SU-DHL-6 (cell line): ENCODE measurements around the gene PTCH1.

Experiments used
- H2AFZ ChIP-seq: fragments of 200-600 bp; sonication (generic); 2 replicates; pipeline ENCODE4 v1.6.1; 2014; ENCODE audit warnings: low read depth, mild to moderate bottlenecking, moderate library complexity, mixed read lengths, antibody characterized with exemption, low read length; ENCODE audit not compliant: severe bottlenecking
- H3F3A ChIP-seq: fragments of 200-600 bp; shearing (Covaris generic); 2 replicates; pipeline ENCODE4 v1.6.0; 2016; ENCODE audit warnings: antibody characterized with exemption, mild to moderate bottlenecking; ENCODE audit not compliant: insufficient read depth
- H3K27ac ChIP-seq: fragments of 200-600 bp; sonication (generic); 2 replicates; pipeline ENCODE4 v1.5.1; 2016; ENCODE audit warnings: low read depth, mild to moderate bottlenecking, low read length, moderate library complexity, mixed read lengths
- H3K27me3 ChIP-seq: fragments of 200-600 bp; sonication (generic), shearing (Covaris generic); 2 replicates; pipeline ENCODE4 v1.6.0; 2014; ENCODE audit warnings: mild to moderate bottlenecking, low read length
- H3K36me3 ChIP-seq: fragments of 200-600 bp; sonication (generic); 2 replicates; pipeline ENCODE4 v1.6.1; 2014; ENCODE audit warnings: mild to moderate bottlenecking, low read length, mixed read lengths
- H3K4me2 ChIP-seq: fragments of 300-600, 200-600 bp; shearing (Covaris generic), sonication (generic); 2 replicates; pipeline ENCODE4 v1.6.0; 2014; ENCODE audit warnings: low read length, low read depth, mild to moderate bottlenecking; ENCODE audit not compliant: poor library complexity, severe bottlenecking
- H3K4me3 ChIP-seq: fragments of 200-600 bp; sonication (generic); 2 replicates; pipeline ENCODE4 v1.5.1; 2014; ENCODE audit warnings: antibody characterized with exemption, low read length, mild to moderate bottlenecking, mixed read lengths; ENCODE audit not compliant: insufficient read depth, poor library complexity, severe bottlenecking
- H3K79me2 ChIP-seq: fragments of 200-600 bp; sonication (generic); 2 replicates; pipeline ENCODE4 v1.6.1; 2014; ENCODE audit warnings: mild to moderate bottlenecking, low read length, moderate library complexity; ENCODE audit not compliant: insufficient read depth
- H3K9ac ChIP-seq: fragments of 200-600 bp; sonication (generic); 2 replicates; pipeline ENCODE4 v1.7.0; 2014; ENCODE audit warnings: mild to moderate bottlenecking, low read length
- H3K9me2 ChIP-seq: fragments of 200-600 bp; sonication (generic); replicated peaks from 2 replicates; pipeline ENCODE4 v1.6.1; 2014; ENCODE audit warnings: low read length; ENCODE audit not compliant: insufficient read depth
- H3K9me3 ChIP-seq: fragments of 200-600 bp; sonication (generic); 2 replicates; pipeline ENCODE4 v1.6.1; 2014; ENCODE audit warnings: low read length, mixed read lengths; ENCODE audit not compliant: insufficient read depth
- H4K20me1 ChIP-seq: fragments of 200-600 bp; sonication (generic); 2 replicates; pipeline ENCODE4 v1.6.1; 2014; ENCODE audit warnings: low read depth, mild to moderate bottlenecking, antibody characterized with exemption, low read length, moderate library complexity, mixed read lengths
- EZH2phosphoT487 ChIP-seq: fragments of 200-600 bp; sonication (generic), shearing (Covaris generic); conservative IDR thresholded peaks from 2 replicates; pipeline ENCODE4 v1.6.1; 2018; ENCODE audit warnings: mild to moderate bottlenecking, antibody characterized with exemption, low read length, moderate library complexity, mixed read lengths
- TF ChIP-seq, protein P1 (sequence below): fragments of 200-600 bp; sonication (generic); IDR thresholded peaks from one replicate; pipeline ENCODE4 v1.5.1; 2017; ENCODE audit warnings: antibody characterized with exemption, mild to moderate bottlenecking, low read length, moderate library complexity; ENCODE audit not compliant: insufficient read depth, poor library complexity, severe bottlenecking

The PTCH1 gene

DNA sequence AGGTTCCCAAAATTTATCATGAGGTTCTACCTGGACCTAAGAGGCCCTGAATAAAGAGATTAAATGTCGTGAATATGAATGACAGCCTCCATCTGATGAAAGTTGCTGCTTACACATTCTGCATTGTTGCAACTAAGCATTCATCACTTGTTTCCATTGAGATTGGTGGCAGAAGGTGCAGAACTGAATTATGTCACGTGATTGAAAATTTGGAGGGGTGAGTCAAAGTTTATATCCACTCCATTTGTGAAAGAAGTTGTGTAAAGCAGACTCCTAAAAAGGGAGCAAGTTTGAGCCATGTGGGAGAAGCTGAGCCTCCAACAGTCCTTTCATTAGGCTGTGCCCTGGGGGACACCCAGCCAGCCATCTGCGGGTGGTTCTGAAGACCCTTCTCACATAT lies 4.9 kb upstream of the PTCH1 start:
- Histone ChIP-seq H4K20me1 (no peaks in the 10 kb centered on the region), H3F3A (no peaks in the 10 kb centered on the region), H3K4me3 (no peak overlapping the region), H3K27me3 (no peaks in the 10 kb centered on the region), H3K4me2 (no peak overlapping the region), H3K79me2 (no peaks in the 10 kb centered on the region), H3K36me3 (no peaks in the 10 kb centered on the region), H3K27ac (no peak overlapping the region), H3K9me3 (no peaks in the 10 kb centered on the region), H3K9me2 (no peaks in the 10 kb centered on the region), H3K9ac (no peak overlapping the region), H2AFZ (no peak overlapping the region)
- no peak for TF ChIP-seq EZH2phosphoT487
- TF ChIP-seq, protein P1, sequence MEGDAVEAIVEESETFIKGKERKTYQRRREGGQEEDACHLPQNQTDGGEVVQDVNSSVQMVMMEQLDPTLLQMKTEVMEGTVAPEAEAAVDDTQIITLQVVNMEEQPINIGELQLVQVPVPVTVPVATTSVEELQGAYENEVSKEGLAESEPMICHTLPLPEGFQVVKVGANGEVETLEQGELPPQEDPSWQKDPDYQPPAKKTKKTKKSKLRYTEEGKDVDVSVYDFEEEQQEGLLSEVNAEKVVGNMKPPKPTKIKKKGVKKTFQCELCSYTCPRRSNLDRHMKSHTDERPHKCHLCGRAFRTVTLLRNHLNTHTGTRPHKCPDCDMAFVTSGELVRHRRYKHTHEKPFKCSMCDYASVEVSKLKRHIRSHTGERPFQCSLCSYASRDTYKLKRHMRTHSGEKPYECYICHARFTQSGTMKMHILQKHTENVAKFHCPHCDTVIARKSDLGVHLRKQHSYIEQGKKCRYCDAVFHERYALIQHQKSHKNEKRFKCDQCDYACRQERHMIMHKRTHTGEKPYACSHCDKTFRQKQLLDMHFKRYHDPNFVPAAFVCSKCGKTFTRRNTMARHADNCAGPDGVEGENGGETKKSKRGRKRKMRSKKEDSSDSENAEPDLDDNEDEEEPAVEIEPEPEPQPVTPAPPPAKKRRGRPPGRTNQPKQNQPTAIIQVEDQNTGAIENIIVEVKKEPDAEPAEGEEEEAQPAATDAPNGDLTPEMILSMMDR = no peak

DNA sequence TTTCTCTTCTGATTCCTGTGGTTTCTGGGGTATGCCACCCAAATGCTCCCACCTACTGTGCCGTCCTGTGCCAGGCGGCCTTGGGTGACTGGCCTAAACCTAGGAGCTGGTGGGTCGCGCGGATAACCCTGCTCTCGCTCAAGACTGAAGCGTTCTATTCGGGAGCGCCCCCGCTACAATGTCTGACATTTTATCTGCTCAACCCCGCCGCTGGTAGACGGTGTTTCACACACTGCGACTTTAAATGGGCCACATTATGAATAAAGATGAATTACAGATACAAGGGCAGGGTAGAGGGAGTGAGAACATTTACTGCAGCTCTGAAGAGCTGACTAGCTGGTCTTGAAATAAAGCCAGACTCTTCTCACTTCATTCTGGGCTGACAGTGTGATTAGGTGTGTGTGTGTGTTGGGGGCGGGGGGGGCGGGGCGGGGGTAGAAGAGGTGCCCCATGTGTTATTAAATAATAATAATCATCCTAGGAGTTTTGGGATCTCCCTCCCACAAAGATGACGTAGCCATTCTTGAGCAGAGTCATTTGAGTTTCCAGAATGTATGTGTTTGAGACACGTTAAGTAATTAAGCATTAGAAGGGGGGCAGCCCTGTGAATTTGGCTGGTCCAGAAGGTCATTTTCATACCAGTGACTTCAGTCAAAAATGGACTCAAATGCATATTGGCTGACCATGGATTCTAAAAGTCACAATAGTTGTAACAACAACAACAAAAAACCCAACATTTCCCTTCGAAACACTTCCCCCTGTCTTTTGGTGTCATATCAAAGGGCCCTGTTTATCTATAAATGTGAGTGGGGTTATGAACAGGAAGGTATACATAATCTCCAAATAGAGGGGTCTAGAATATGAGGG lies 1.0 kb upstream of the PTCH1 start:
- H3K4me2 ChIP-seq = no peak overlapping the region

DNA sequence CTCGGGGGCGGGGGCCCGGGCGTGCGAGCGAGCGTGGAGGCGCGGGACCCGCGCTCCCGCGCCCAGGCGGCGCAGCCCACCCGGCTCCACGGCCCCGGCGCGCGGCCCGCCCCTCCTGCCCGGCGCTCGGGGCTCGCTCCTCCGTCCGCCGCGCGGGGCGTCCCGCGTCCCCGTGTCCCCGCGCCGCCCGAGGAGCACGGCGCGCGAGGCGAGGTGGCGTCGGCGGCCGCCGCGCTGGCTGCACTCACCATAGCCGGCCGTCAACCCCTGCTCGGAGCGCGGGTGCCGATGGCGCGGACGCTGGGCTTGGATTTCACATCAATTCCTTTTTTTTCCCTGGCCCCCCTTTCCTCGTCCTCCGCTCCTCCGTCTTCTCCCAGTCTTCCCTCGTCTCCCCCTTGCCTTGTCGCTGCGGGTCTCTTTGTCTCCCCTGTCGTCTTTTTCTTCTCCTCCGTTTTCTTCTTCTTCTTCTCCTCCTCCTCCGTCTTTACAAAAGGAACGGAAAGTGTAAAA lies 494 bp downstream of the PTCH1 start:
- Histone ChIP-seq H4K20me1 (no peaks in the 10 kb centered on the region), H3K79me2 (0 out of 2 replicates have a peak, but pooled peaks cover 4% of the 10 kb centered on the region), H3K27ac (no peak overlapping the region), H3F3A (peaks cover 36% of the 10 kb centered on the region), H3K9me3 (no peaks in the 10 kb centered on the region), H3K27me3 (no peaks in the 10 kb centered on the region), H3K9ac (peak overlapping the region; percentile 54), H3K36me3 (no peaks in the 10 kb centered on the region), H3K9me2 (no peaks in the 10 kb centered on the region), H3K4me2 (peak overlapping the region; percentile 71), H3K4me3 (peak overlapping the region; percentile 55), H2AFZ (peak overlapping the region; percentile 96)
- no peak for TF ChIP-seq EZH2phosphoT487
- TF ChIP-seq, protein P1 = no peak

More for the DNA sequence above, 1.0 kb upstream of the PTCH1 start:
- no peaks in the 10 kb centered on the region for H3K36me3 ChIP-seq
- H3K27me3 ChIP-seq = no peaks in the 10 kb centered on the region
- H3K79me2 ChIP-seq = no peaks in the 10 kb centered on the region
- no peak overlapping the region for H3K9ac ChIP-seq
- H3K4me3 ChIP-seq = no peak overlapping the region
- H3K9me3 ChIP-seq = no peaks in the 10 kb centered on the region
- no peaks in the 10 kb centered on the region for H4K20me1 ChIP-seq
- H3F3A ChIP-seq = peaks cover 20% of the 10 kb centered on the region
- H3K27ac ChIP-seq = no peak overlapping the region
- no peaks in the 10 kb centered on the region for H3K9me2 ChIP-seq
- no peak overlapping the region for H2AFZ ChIP-seq
- TF ChIP-seq EZH2phosphoT487 = no peak
- TF ChIP-seq, protein P1 = no peak
